Measurements from ENCODE around the gene MID1.

DNA sequence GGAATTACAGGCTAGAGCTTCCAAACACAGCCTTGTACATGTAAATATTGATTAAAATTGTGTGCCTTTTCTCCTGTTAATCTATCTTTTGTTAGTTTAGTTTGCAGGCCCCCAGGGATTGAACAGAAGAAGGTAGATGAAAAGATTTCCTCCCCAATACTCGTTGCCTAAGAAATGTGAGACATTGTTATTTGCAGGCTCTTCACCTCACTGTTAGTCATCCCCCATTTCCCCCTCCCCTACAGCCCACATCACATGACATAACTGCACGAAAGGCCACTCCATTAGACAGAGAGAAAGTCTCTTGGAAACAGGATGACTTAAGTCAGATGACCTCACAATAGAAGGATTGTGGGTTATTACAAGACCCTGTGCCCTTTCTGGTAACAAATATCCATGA is 13.3 kb upstream of the MID1 start:
- TF ChIP-seq POLR2AphosphoS5 (IDR thresholded peaks at IDR 0.05; ENCODE audit: control insufficient read depth, insufficient read depth, low read depth, low read length) (no peak), MED1 (CRISPR knock-in tag; IDR thresholded peaks at IDR 0.05; ENCODE audit: borderline replicate concordance) (no peak), EP300 (IDR thresholded peaks at IDR 0.05; ENCODE audit: low read length) (no peak), BMI1 (IDR thresholded peaks at IDR 0.05; ENCODE audit: low read length) (no peak), MAZ (CRISPR knock-in tag; conservative IDR thresholded peaks at IDR 0.05 in 1 of 2, IDR thresholded peaks at IDR 0.05 in 1 of 2) (no peak), ZNF707 (CRISPR knock-in tag; conservative IDR thresholded peaks at IDR 0.05) (no peak), POLR2A (conservative IDR thresholded peaks at IDR 0.05) (no peak), JUND (IDR thresholded peaks at IDR 0.05; ENCODE audit: borderline replicate concordance, low read depth, low read length) (no peak), JUND (tag; IDR thresholded peaks at IDR 0.05; ENCODE audit: borderline replicate concordance, low read depth, low read length) (no peak), TBL1XR1 (IDR thresholded peaks at IDR 0.05; ENCODE audit: low read length in 2 of 2) (no peak), KLF16 (IDR thresholded peaks at IDR 0.05) (no peak), FOXK2 (conservative IDR thresholded peaks at IDR 0.05 in 1 of 2, IDR thresholded peaks at IDR 0.05 in 1 of 2; ENCODE audit: low read depth in 2 of 2) (no peak), ZSCAN29 (IDR thresholded peaks at IDR 0.05) (no peak)
- TF ChIP-seq, protein P1, sequence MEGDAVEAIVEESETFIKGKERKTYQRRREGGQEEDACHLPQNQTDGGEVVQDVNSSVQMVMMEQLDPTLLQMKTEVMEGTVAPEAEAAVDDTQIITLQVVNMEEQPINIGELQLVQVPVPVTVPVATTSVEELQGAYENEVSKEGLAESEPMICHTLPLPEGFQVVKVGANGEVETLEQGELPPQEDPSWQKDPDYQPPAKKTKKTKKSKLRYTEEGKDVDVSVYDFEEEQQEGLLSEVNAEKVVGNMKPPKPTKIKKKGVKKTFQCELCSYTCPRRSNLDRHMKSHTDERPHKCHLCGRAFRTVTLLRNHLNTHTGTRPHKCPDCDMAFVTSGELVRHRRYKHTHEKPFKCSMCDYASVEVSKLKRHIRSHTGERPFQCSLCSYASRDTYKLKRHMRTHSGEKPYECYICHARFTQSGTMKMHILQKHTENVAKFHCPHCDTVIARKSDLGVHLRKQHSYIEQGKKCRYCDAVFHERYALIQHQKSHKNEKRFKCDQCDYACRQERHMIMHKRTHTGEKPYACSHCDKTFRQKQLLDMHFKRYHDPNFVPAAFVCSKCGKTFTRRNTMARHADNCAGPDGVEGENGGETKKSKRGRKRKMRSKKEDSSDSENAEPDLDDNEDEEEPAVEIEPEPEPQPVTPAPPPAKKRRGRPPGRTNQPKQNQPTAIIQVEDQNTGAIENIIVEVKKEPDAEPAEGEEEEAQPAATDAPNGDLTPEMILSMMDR (IDR thresholded peaks at IDR 0.05 in 2 of 3, conservative IDR thresholded peaks at IDR 0.05 in 1 of 3; ENCODE audit: insufficient read depth in 2 of 3, low read depth in 1 of 3, low read length in 3 of 3): no peak
